Fibroblast of lung (primary cell): ENCODE results near the gene IZUMO1. TPM values are rescaled to one million over a fixed set of nuclear protein-coding genes. Genes with fewer than 3 reads are reported as not detected.
"Not testable (repeated sequence)": the region's sequence is repeated elsewhere in the genome, so short reads cannot be mapped to it uniquely, and the experiment has no call there.

Experiments used
- DNase-seq, 2 donors: peaks; one replicate each; pipeline versions ENCODE4 v3.0.0 to v3.0.0-alpha.2; 2010; ENCODE audit warnings: low read depth in 2 of 2
- H2AFZ ChIP-seq: 2 replicates; pipeline ENCODE4 v1.5.1; 2012; ENCODE audit warnings: low read length, control low read depth, inconsistent platforms
- H3K27ac ChIP-seq: 2 replicates; pipeline ENCODE4 v1.5.1; 2011; ENCODE audit warnings: low read length, control low read depth; ENCODE audit not compliant: insufficient read depth
- H3K27me3 ChIP-seq: 2 replicates; pipeline ENCODE4 v1.5.1; 2011; ENCODE audit warnings: mild to moderate bottlenecking, low read length; ENCODE audit not compliant: control insufficient read depth, insufficient read depth
- H3K36me3 ChIP-seq: 2 replicates; pipeline ENCODE4 v1.5.1; 2011; ENCODE audit warnings: low read length; ENCODE audit not compliant: control insufficient read depth, insufficient read depth
- H3K4me1 ChIP-seq: 2 replicates; pipeline ENCODE4 v1.5.1; 2011; ENCODE audit warnings: low read length; ENCODE audit not compliant: control insufficient read depth, insufficient read depth; ENCODE audit errors: extremely low read depth
- H3K4me2 ChIP-seq: 2 replicates; pipeline ENCODE4 v1.5.1; 2011; ENCODE audit warnings: low read length, control low read depth; ENCODE audit not compliant: insufficient read depth; ENCODE audit errors: extremely low read depth
- H3K4me3 ChIP-seq, 4 experiments: fragments of 200-600 bp in 1 of 4; sonication (generic) in 1 of 4; replicated peaks in 1 of 4; 2 replicates each; pipeline ENCODE4 v1.5.1; 2011 to 2016; ENCODE audit warnings: low read length in 4 of 4, low read depth in 3 of 4, mild to moderate bottlenecking in 3 of 4, control low read depth in 2 of 4, inconsistent platforms in 1 of 4, mixed read lengths in 1 of 4; ENCODE audit not compliant: insufficient read depth in 1 of 4; ENCODE audit errors: control extremely low read depth in 1 of 4
- H3K79me2 ChIP-seq: 2 replicates; pipeline ENCODE4 v1.5.1; 2012; ENCODE audit warnings: mild to moderate bottlenecking, low read length, inconsistent platforms; ENCODE audit not compliant: control insufficient read depth, insufficient read depth
- H3K9ac ChIP-seq: 2 replicates; pipeline ENCODE4 v1.5.1; 2011; ENCODE audit warnings: mild to moderate bottlenecking, low read length, control low read depth; ENCODE audit not compliant: insufficient read depth
- H3K9me3 ChIP-seq: 2 replicates; pipeline ENCODE4 v1.5.1; 2012; ENCODE audit warnings: low read depth, low read length; ENCODE audit not compliant: control insufficient read depth, insufficient read depth
- H4K20me1 ChIP-seq: 2 replicates; pipeline ENCODE4 v1.5.1; 2011; ENCODE audit warnings: low read length; ENCODE audit not compliant: control insufficient read depth, insufficient read depth; ENCODE audit errors: extremely low read depth
- CTCF ChIP-seq, 2 donors: IDR thresholded peaks in 1 of 2; conservative IDR thresholded peaks in 1 of 2; 1 replicate in 1 of 2; 2 replicates in 1 of 2; pipeline ENCODE4 v1.5.1; 2011 to 2012; ENCODE audit warnings: low read length in 2 of 2, control low read depth in 1 of 2, inconsistent platforms in 1 of 2, low read depth in 1 of 2, mild to moderate bottlenecking in 1 of 2
- EZH2 ChIP-seq: IDR thresholded peaks from 2 replicates; pipeline ENCODE4 v1.5.1; 2012; ENCODE audit warnings: low read length, control low read depth, mild to moderate bottlenecking; ENCODE audit errors: missing control alignments
- polyA plus RNA-seq, 2 donors: library from polyadenylated mRNA; depleted of rRNA in 1 of 2; stranded (reverse) in 1 of 2; unstranded in 1 of 2; fragments of >200 nt; gene quantifications; 2 replicates each; pipeline ENCODE4 v1.2.1, GENCODE V29; 2011 to 2012; ENCODE audit warnings: missing spikeins in 1 of 2
- total RNA-seq: library from RNA; depleted of rRNA; stranded (reverse); fragments of >200 nt; gene quantifications from 2 replicates; pipeline ENCODE4 v1.2.1, GENCODE V29; 2014

The IZUMO1 gene
- total and polyA plus RNA-seq, 2 donors (not counting 1 experiment from before 2014, with no cell fraction given), result not detected

DNA sequence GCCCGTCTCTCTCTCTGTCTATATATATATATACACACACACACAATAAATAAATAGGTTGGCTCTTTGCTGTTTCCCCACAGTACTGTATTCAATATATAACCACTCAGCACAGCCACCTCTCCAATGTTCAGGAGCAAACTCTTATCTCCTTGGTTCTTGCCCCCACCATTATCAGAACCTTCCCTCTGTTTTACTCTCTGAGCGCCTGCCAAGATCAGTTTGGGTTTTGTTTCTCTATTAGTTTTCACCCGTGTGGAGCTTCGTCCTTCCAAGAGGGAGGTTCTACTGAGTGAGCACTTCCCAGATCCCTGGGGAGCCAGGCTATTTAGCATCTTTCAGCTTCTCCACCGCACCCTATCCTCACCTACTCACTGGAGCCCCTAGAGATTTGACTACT is 19.1 kb upstream of the IZUMO1 start:
- not testable (repeated sequence) for H3K4me2 ChIP-seq, H3K9ac ChIP-seq, H3K79me2 ChIP-seq, H3K36me3 ChIP-seq, H2AFZ ChIP-seq, H3K4me1 ChIP-seq, H3K27ac ChIP-seq, H3K27me3 ChIP-seq, H4K20me1 ChIP-seq, DNase-seq, H3K9me3 ChIP-seq, H3K4me3 ChIP-seq

GRCh38 chr19:48760504-48761205 is 13.9 kb upstream of the IZUMO1 start:
- TF ChIP-seq CTCF (conservative IDR thresholded peaks at IDR 0.05 in 1 of 2, IDR thresholded peaks at IDR 0.05 in 1 of 2; ENCODE audit: low read depth in 1 of 2, low read length in 2 of 2) (no peak), EZH2 (no peak)
- Histone ChIP-seq H3K4me1 (no peaks in the 10 kb centered on the region), H3K36me3 (no peaks in the 10 kb centered on the region), H4K20me1 (no peaks in the 10 kb centered on the region), H3K9ac (no peak overlapping the region), H3K9me3 (no peaks in the 10 kb centered on the region), H3K27me3 (peaks cover 9% of the 10 kb centered on the region), H3K27ac (no peak overlapping the region), H2AFZ (no peak overlapping the region), H3K79me2 (no peaks in the 10 kb centered on the region), H3K4me2 (no peak overlapping the region), H3K4me3 (no peak overlapping the region)
- DNase-seq, result no peak

DNA sequence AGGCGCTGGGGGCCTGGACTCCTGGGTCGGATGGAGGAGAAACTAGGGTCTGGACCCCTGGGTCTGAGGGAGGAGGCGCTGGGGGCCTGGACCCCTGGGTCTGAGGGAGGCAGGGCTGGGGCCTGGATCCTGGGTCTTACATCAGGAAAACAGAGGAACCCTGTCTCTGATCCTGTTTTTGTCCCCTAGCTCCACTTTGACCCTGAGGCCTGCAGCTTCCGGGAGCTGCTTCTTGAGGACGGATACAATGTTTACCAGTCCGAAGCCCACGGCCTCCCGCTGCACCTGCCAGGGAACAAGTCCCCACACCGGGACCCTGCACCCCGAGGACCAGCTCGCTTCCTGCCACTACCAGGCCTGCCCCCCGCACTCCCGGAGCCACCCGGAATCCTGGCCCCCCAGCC is 11.0 kb upstream of the IZUMO1 start:
- H4K20me1 ChIP-seq, result no peaks in the 10 kb centered on the region
- H3K9ac ChIP-seq, result no peak overlapping the region
- H3K27ac ChIP-seq, result no peak overlapping the region
- H3K9me3 ChIP-seq, result no peaks in the 10 kb centered on the region
- H3K4me2 ChIP-seq, result no peak overlapping the region
- TF ChIP-seq CTCF (conservative IDR thresholded peaks at IDR 0.05 in 1 of 2, IDR thresholded peaks at IDR 0.05 in 1 of 2; ENCODE audit: low read depth in 1 of 2, low read length in 2 of 2) (no peak), EZH2 (no peak)
- no peak overlapping the region for H2AFZ ChIP-seq
- H3K79me2 ChIP-seq, result no peaks in the 10 kb centered on the region
- H3K27me3 ChIP-seq, result peaks cover 12% of the 10 kb centered on the region
- no peaks in the 10 kb centered on the region for H3K36me3 ChIP-seq
- H3K4me1 ChIP-seq, result no peaks in the 10 kb centered on the region
- DNase-seq, result no peak
- H3K4me3 ChIP-seq, result no peak overlapping the region
